ENCODE data around the gene NAIF1. TPM values are rescaled to one million over a fixed set of nuclear protein-coding genes. Genes with fewer than 3 reads are reported as not detected.

Gene NAIF1
- polyA plus RNA-seq, 3 donors from 2014 or later: 5.1 to 17.2 (median 10.5) TPM

GRCh38 chr9:128068386-128069205 is 1.5 kb upstream of the NAIF1 start:
- Mint-ChIP-seq H3K4me3 (peak overlapping the region; percentile 87 to 96 (median 93)), H3K36me3 (no peaks in the 10 kb centered on the region), H3K27me3 (ENCODE audit: low read depth in 3 of 3) (peaks cover 0 to 4% (median 0%) of the 10 kb centered on the region in 3 donors), H3K27ac (peak overlapping the region; percentile 76 to 92 (median 86)), H3K4me1 (peaks cover 54 to 55% of the 10 kb centered on the region in 2 donors), H3K9me3 (no peaks in the 10 kb centered on the region)
- no peak for DNase-seq

- Mint-ChIP-seq H3K27ac (peak within 1 kb of the TSS; percentile 76 to 92 (median 86)), H3K36me3 (no peaks in the 10 kb centered on the region), H3K4me3 (peak within 1 kb of the TSS; percentile 87 to 96 (median 93)), H3K9me3 (no peaks in the 10 kb centered on the region), H3K4me1 (peaks cover 47 to 48% of the 10 kb centered on the region in 2 donors), H3K27me3 (ENCODE audit: low read depth in 3 of 3) (peaks cover 0 to 4% (median 0%) of the 10 kb centered on the region in 3 donors)
- DNase-seq: peak; percentile 100
Measured at GRCh38 chr9:128067645-128068385, 695 bp upstream of the NAIF1 start, which contains the start of gene SLC25A25. TSS of gene SLC25A25 (plus strand) at chr9:128068232. CDS start at chr9:128068320, 88 bp downstream.

- DNase-seq: no peak
- peaks cover 45 to 46% of the 10 kb centered on the region in 2 donors for H3K4me1 Mint-ChIP-seq
- H3K4me3 Mint-ChIP-seq: peak overlapping the region in 4 of 5 donors; percentile 68 to 89 (median 76)
- peaks cover 0 to 4% (median 0%) of the 10 kb centered on the region in 3 donors for H3K27me3 Mint-ChIP-seq (ENCODE audit: low read depth in 3 of 3)
- H3K36me3 Mint-ChIP-seq: peaks cover 0 to 7% (median 6%) of the 10 kb centered on the region in 3 donors
- no peaks in the 10 kb centered on the region for H3K9me3 Mint-ChIP-seq
- peak overlapping the region in 4 of 6 donors; percentile 78 to 94 (median 89) for H3K27ac Mint-ChIP-seq
Measured at GRCh38 chr9:128065907-128066712, 1.0 kb downstream of the NAIF1 start.

- Mint-ChIP-seq H3K36me3 (peaks cover 0 to 8% (median 7%) of the 10 kb centered on the region in 3 donors), H3K4me3 (no peak overlapping the region), H3K4me1 (peaks cover 32 to 33% of the 10 kb centered on the region in 2 donors), H3K27me3 (ENCODE audit: low read depth in 3 of 3) (peaks cover 0 to 2% (median 0%) of the 10 kb centered on the region in 3 donors), H3K9me3 (no peaks in the 10 kb centered on the region), H3K27ac (no peak overlapping the region)
- no peak for DNase-seq
Measured at GRCh38 chr9:128062846-128063831, 4.0 kb downstream of the NAIF1 start.

- DNase-seq: no peak
- peak overlapping the region in 2 of 5 donors; percentile 27 to 30 for H3K4me3 Mint-ChIP-seq
Measured at GRCh38 chr9:128062279-128062678, 4.8 kb downstream of the NAIF1 start.

GRCh38 chr9:128061275-128061960 is 5.7 kb downstream of the NAIF1 start:
- Mint-ChIP-seq H3K4me1 (peaks cover 32 to 33% of the 10 kb centered on the region in 2 donors), H3K27ac (peak overlapping the region; percentile 79 to 92 (median 88)), H3K27me3 (ENCODE audit: low read depth in 3 of 3) (peaks cover 0 to 2% (median 0%) of the 10 kb centered on the region in 3 donors), H3K36me3 (peaks cover 0 to 8% (median 7%) of the 10 kb centered on the region in 3 donors), H3K4me3 (peak overlapping the region; percentile 59 to 74 (median 67)), H3K9me3 (no peaks in the 10 kb centered on the region)
- DNase-seq: peak in 1 of 3 donors; percentile 14

More at GRCh38 chr9:128062279-128062678, 4.8 kb downstream of the NAIF1 start:
- Mint-ChIP-seq H3K36me3 (peaks cover 0 to 8% (median 7%) of the 10 kb centered on the region in 3 donors), H3K4me1 (peaks cover 32 to 33% of the 10 kb centered on the region in 2 donors), H3K27me3 (ENCODE audit: low read depth in 3 of 3) (peaks cover 0 to 2% (median 0%) of the 10 kb centered on the region in 3 donors), H3K9me3 (no peaks in the 10 kb centered on the region), H3K27ac (peak overlapping the region in 2 of 6 donors; percentile 30 to 57)

- peaks cover 0 to 8% (median 7%) of the 10 kb centered on the region in 3 donors for H3K36me3 Mint-ChIP-seq
- peaks cover 19 to 21% of the 10 kb centered on the region in 2 donors for H3K4me1 Mint-ChIP-seq
- no peaks in the 10 kb centered on the region for H3K9me3 Mint-ChIP-seq
- H3K4me3 Mint-ChIP-seq: no peak overlapping the region
- no peak for DNase-seq
- no peak overlapping the region for H3K27ac Mint-ChIP-seq
- H3K27me3 Mint-ChIP-seq (ENCODE audit: low read depth in 3 of 3): no peaks in the 10 kb centered on the region
Measured at GRCh38 chr9:128059365-128059983, 7.6 kb downstream of the NAIF1 start.

GRCh38 chr9:128057724-128058409 is 9.3 kb downstream of the NAIF1 start:
- Mint-ChIP-seq H3K27me3 (ENCODE audit: low read depth in 3 of 3) (no peaks in the 10 kb centered on the region), H3K4me3 (no peak overlapping the region), H3K36me3 (peaks cover 0 to 8% (median 7%) of the 10 kb centered on the region in 3 donors), H3K4me1 (peaks cover 16 to 19% of the 10 kb centered on the region in 2 donors), H3K27ac (no peak overlapping the region), H3K9me3 (no peaks in the 10 kb centered on the region)
- no peak for DNase-seq

GRCh38 chr9:128056887-128057723 is 10.0 kb downstream of the NAIF1 start:
- H3K27me3 Mint-ChIP-seq (ENCODE audit: low read depth in 3 of 3): no peaks in the 10 kb centered on the region
- no peak for DNase-seq
- H3K27ac Mint-ChIP-seq: peak overlapping the region in 1 of 6 donors; percentile 25
- peaks cover 0 to 7% (median 6%) of the 10 kb centered on the region in 3 donors for H3K36me3 Mint-ChIP-seq
- no peak overlapping the region for H3K4me3 Mint-ChIP-seq
- H3K9me3 Mint-ChIP-seq: no peaks in the 10 kb centered on the region
- peaks cover 14% of the 10 kb centered on the region in 2 donors for H3K4me1 Mint-ChIP-seq

- no peaks in the 10 kb centered on the region for H3K27me3 Mint-ChIP-seq (ENCODE audit: low read depth in 3 of 3)
- no peaks in the 10 kb centered on the region for H3K9me3 Mint-ChIP-seq
- DNase-seq: no peak
- peaks cover 3 to 4% of the 10 kb centered on the region in 2 donors for H3K4me1 Mint-ChIP-seq
- H3K4me3 Mint-ChIP-seq: no peak overlapping the region
- peaks cover 0 to under 1% (median under 1%) of the 10 kb centered on the region in 3 donors for H3K36me3 Mint-ChIP-seq
- no peak overlapping the region for H3K27ac Mint-ChIP-seq
Measured at GRCh38 chr9:128056086-128056485, 11.0 kb downstream of the NAIF1 start.

All from immature natural killer cell (primary cell).